GM23248 (cell line): ENCODE measurements around the gene RAB3C.

Experiments
- EZH2 ChIP-seq: fragments of 200-600 bp; sonication (generic); IDR thresholded peaks from 2 replicates; pipeline ENCODE4 v1.6.1; 2018; ENCODE audit warnings: antibody characterized with exemption, mild to moderate bottlenecking; ENCODE audit not compliant: insufficient read depth, poor library complexity, severe bottlenecking
- EZH2phosphoT487 ChIP-seq: fragments of 200-600 bp; sonication (generic); IDR thresholded peaks from 2 replicates; pipeline ENCODE4 v1.6.1; 2018; ENCODE audit warnings: antibody characterized with exemption, moderate library complexity, mild to moderate bottlenecking, low read depth; ENCODE audit not compliant: insufficient read depth

DNA sequence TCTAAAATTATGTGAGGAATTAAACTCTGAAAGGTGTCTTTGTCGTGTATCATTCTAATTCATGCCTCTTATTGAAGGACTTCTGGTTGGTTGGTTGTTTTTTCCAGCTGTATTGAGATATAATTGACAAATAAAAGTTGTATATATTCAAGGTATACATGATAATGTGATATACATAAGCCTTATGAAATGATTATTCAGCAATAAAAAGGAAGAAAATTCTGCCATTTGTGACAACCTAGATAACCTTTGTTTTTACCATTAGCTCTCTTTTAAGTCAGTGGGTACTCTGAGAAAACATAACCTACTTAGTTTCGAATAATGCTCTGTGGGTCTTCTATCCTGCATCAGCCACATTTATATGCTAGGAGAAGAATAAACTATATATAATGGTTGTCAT, 89.6 kb downstream of the RAB3C start:
- no peak for TF ChIP-seq EZH2phosphoT487
- no peak for TF ChIP-seq EZH2
